Ovary (tissue), 9 donors: ENCODE results near the gene ZIC2. TPM values are rescaled to one million over a fixed set of nuclear protein-coding genes. Genes with fewer than 3 reads are reported as not detected.
A peak's percentile ranks its signal among the peaks of the same experiment; 100 is the strongest.

ENCODE experiments used
- DNase-seq, 5 donors: peaks; one replicate each; pipeline ENCODE4 v3.0.0-alpha.2; 2019 to 2020
- H3K27ac ChIP-seq, 2 donors: fragments of 200-600 bp; one replicate each; pipeline versions ENCODE4 v1.5.1 to v1.8.0; 2019 to 2022
- H3K27me3 ChIP-seq: fragments of 200-600 bp; one replicate; pipeline ENCODE4 v1.8.0; 2022
- H3K36me3 ChIP-seq: fragments of 200-600 bp; sonication (generic); one replicate; pipeline ENCODE4 v1.5.1; 2019
- H3K4me1 ChIP-seq: one replicate; pipeline ENCODE4 v1.8.1; 2013; ENCODE audit warnings: mild to moderate bottlenecking, moderate library complexity; ENCODE audit not compliant: insufficient read depth
- H3K4me3 ChIP-seq: fragments of 200-600 bp; sonication (generic); one replicate; pipeline ENCODE4 v1.5.1; 2017
- H3K9me3 ChIP-seq, 2 donors: fragments of 200-600 bp in 1 of 2; sonication (generic) in 1 of 2; one replicate each; pipeline versions ENCODE4 v1.5.1 to v1.8.1; 2013 to 2019; ENCODE audit warnings: mild to moderate bottlenecking in 1 of 2, moderate library complexity in 1 of 2
- EP300 ChIP-seq: sonication (generic); formaldehyde crosslinking; IDR thresholded peaks from one replicate; pipeline ENCODE4 v1.6.1; 2017; ENCODE audit warnings: antibody characterized with exemption
- POLR2A ChIP-seq: fragments of 450-650 bp; IDR thresholded peaks from one replicate; pipeline ENCODE4 v1.6.1; 2017; ENCODE audit warnings: antibody characterized with exemption, mild to moderate bottlenecking, moderate library complexity
- WGBS, 3 donors: extraction: QIAGEN DNeasy Blood & Tissue Kit in 1 of 3; methylation state at CpG; one replicate each; pipeline versions ENCODE4 v1.1.5 to v1.1.7; 2013 to 2017; 5-methylcytosine and 5-hydroxymethylcytosine counted together
- intact Hi-C, 4 donors: fragments of 100-400 bp; cut with DNase I; formaldehyde crosslinking; loops; one replicate each; pipeline versions ENCODE4 v1.11.0 to v1.15.1; 2022 to 2023
- polyA plus RNA-seq, 2 donors: library from polyadenylated mRNA; stranded (reverse); fragments of 200-250 nt in 1 of 2; fragments of 350-450 nt in 1 of 2; fragmentation: Illumina TruSeq in 1 of 2; extraction: RNeasy Lipid Tissue Mini Kit (QIAGEN cat#74804) in 1 of 2; gene quantifications; one replicate each; pipeline ENCODE4 v1.2.3, GENCODE V29; 2013 to 2014
- total RNA-seq, 7 donors: library from RNA; depleted of rRNA in 2 of 7; stranded (reverse); fragments of >200 nt in 2 of 7; fragmentation: NEBNext Ultra II Directional in 3 of 7; extraction: Animal tissue kit (Norgen Biotek cat#: 25700) in 3 of 7; gene quantifications; one replicate each; pipeline versions ENCODE4 v1.1.0 to v1.2.4, GENCODE V29; 2016 to 2023
- TF ChIP-seq, protein P1 (sequence below), 3 donors: fragments of 450-650 bp in 2 of 3; fragments of 200-600 bp in 1 of 3; IDR thresholded peaks; one replicate each; pipeline versions ENCODE4 v1.5.1 to v1.8.0; 2016 to 2022; ENCODE audit warnings: antibody characterized with exemption in 3 of 3, mild to moderate bottlenecking in 1 of 3
- donor health status: DM: no; HTN: no; CAD: no; lungs with moderate emphysema.
- donor health status: DM: no; HTN: no; CAD: no.
- donor health status: Bipolar disorder and iron deficiency.
- donor health status: DM: yes; HTN: yes; CAD: no.
- donor health status: DM: no; HTN: no; CAD: no.
- donor health status: DM: yes; HTN: yes; CAD: no.

The ZIC2 gene
- total and polyA plus RNA-seq, 9 donors, result 0.02 to 0.36 (median 0.07) TPM; not detected in 6

DNA sequence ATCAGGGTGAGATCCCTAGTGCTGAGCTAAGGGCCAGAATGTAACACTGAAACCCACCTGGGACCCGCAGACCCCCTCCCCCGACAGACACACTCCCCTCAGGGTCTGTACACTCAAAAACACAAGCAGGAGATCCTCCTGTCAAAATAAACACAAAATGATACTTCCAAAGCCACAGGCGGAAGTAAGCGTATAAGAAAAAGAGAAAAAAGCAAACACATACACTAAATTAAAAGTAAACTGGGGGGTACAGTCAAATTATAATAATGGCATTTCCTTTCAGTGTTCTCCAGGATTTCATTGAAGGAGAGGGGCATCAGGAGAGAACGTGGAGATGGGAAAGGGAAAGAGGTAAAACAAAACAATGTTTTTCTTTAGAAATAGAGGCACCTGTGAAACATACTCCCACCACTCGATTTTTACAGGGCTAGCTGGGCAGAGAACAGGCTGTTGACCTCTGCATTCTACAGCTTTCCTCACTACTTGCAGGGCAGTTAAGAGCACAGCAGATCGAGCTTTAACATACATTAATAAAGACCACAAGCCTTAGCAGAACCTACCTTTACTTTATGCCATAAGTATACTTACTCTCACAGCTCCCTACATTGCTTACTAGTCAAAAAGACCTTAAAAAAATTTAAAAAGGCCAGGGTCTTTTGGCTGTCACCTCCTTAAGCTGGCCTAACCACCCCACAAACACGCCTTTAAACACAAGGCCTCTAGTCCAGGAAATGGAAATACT lies 15.3 kb upstream of the ZIC2 start:
- no peak for TF ChIP-seq EP300
- TF ChIP-seq, protein P1, sequence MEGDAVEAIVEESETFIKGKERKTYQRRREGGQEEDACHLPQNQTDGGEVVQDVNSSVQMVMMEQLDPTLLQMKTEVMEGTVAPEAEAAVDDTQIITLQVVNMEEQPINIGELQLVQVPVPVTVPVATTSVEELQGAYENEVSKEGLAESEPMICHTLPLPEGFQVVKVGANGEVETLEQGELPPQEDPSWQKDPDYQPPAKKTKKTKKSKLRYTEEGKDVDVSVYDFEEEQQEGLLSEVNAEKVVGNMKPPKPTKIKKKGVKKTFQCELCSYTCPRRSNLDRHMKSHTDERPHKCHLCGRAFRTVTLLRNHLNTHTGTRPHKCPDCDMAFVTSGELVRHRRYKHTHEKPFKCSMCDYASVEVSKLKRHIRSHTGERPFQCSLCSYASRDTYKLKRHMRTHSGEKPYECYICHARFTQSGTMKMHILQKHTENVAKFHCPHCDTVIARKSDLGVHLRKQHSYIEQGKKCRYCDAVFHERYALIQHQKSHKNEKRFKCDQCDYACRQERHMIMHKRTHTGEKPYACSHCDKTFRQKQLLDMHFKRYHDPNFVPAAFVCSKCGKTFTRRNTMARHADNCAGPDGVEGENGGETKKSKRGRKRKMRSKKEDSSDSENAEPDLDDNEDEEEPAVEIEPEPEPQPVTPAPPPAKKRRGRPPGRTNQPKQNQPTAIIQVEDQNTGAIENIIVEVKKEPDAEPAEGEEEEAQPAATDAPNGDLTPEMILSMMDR (IDR thresholded peaks at IDR 0.05), result no peak
- TF ChIP-seq POLR2A, result no peak
- intact Hi-C loops, result no loop called here

DNA sequence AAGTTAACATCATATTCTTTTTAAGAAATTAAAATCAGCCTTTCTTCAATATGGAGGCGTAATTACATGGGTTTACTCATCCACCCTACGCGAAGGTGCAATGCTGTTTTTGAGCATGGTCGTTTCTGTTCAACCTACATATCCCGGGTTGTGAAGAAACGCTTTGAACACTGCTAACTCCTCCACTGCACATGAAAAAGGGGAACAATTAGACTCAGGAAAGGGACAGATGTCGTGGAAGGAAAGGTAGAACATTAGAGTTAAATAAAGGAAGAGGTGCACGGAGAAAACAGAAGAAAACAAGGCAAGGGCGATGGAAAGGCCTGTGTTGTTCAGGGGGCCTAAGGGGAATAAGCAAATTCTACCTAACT lies 14.1 kb upstream of the ZIC2 start:
- DNase-seq, result no peak
- Histone ChIP-seq H3K9me3 (no peaks in the 10 kb centered on the region), H3K36me3 (no peaks in the 10 kb centered on the region), H3K27ac (no peak overlapping the region), H3K4me1 (peaks cover 5% of the 10 kb centered on the region), H3K27me3 (peaks cover 15% of the 10 kb centered on the region), H3K4me3 (no peak overlapping the region)
- intact Hi-C loops, result no loop called here
- 64 to 78% (median 76%) methylated on average over 9 of the region's 9 CpGs for WGBS, 3 donors
- TF ChIP-seq POLR2A (no peak), EP300 (no peak)
- TF ChIP-seq, protein P1 (IDR thresholded peaks at IDR 0.05), result no peak

More for the DNA sequence above, 15.3 kb upstream of the ZIC2 start:
- no peaks in the 10 kb centered on the region for H3K9me3 ChIP-seq
- H3K4me1 ChIP-seq, result peaks cover 4% of the 10 kb centered on the region
- no peak overlapping the region for H3K27ac ChIP-seq
- DNase-seq, result no peak
- no peak overlapping the region for H3K4me3 ChIP-seq
- peaks cover 8% of the 10 kb centered on the region for H3K27me3 ChIP-seq
- no peaks in the 10 kb centered on the region for H3K36me3 ChIP-seq
- 76 to 85% (median 79%) methylated on average over 8 of the region's 8 CpGs for WGBS, 3 donors

DNA sequence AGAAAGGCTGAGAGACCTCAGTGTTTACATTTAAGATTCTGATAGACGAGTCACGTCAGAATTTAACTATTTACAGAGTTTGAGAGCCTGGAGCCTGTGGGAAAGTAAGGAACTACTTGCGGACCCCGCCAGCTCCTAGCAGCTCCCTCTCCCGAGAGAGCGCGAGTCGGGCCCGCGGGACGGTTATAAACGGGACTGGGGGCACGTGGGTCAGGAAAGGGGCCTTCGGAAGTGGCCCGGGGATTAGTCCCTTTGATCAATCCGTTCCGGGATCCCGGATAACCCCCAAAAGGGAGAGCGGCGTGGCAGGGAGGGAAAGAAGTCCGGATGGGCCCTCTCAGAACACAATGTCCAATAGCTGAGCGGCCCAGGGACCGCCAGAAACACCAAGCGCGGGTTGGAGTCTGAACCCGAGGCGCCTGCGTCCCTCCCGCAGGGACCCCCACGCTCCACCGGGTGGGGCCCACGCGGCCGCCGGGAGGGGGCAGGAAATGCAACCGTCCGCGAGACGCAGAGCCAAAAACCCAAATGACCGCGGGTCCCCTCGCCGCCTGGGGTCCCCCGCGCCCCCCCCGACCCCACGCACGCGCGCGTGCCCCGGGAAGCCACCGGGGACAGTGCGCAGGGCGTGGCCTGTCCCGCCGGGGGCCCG lies 13.6 kb upstream of the ZIC2 start:
- Histone ChIP-seq H3K4me1 (peaks cover 5% of the 10 kb centered on the region), H3K36me3 (no peaks in the 10 kb centered on the region), H3K27me3 (peaks cover 21% of the 10 kb centered on the region), H3K27ac (no peak overlapping the region), H3K4me3 (peak overlapping the region; percentile 14), H3K9me3 (no peaks in the 10 kb centered on the region)
- TF ChIP-seq, protein P1 (IDR thresholded peaks at IDR 0.05), result no peak
- TF ChIP-seq POLR2A (no peak), EP300 (no peak)
- DNase-seq, result no peak
- WGBS, 3 donors, result 9 to 11% (median 10%) methylated on average over 41 to 58 of the region's 58 CpGs
- intact Hi-C loops, result no loop called here

DNA sequence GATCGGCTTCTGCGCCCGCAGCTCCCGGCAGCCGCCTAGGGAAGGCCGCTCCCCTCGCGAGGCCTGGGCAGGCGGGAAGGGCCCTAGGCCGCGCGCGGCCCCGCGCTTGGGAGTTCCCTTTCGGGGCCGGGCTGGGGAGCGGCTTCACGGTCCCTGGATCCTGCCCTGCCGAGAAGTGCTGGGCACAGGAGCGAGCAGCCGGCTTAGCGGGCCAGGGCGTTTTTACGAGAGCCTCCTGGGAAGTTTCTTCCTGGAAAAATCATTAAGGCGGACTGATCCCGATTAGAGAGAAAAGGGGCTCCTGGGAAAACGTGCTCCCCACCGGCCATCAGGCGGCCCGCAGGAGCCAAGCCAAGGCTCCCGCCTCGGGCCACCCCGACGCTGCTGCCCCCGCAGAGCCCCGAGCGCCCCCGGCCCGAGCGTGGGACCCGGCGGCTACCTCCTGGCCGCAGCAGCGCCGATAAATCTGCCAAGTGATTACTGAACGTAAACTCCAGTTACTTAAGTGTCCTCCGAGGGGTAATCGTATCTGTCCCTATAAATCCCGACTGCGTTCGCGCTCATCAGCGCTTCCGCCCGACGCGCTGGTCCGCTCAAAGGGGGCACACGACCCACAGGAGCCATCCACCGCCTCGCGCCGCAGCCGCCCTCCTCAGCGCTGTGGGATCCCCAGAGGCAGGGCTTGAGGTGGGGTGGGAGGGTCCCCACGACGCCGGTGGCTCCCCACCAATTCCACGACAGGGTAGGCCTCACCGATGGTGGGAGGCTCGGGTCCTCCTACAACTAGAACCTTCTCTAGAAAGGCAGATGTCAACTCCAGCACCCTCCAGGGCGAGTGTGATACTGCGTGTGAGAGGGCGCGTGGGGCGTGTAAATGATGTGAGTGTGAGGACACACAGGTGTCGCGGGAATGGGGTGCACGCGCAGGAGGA lies 12.8 kb upstream of the ZIC2 start:
- Histone ChIP-seq H3K36me3 (no peaks in the 10 kb centered on the region), H3K27me3 (peaks cover 22% of the 10 kb centered on the region), H3K4me1 (peaks cover 5% of the 10 kb centered on the region), H3K9me3 (no peaks in the 10 kb centered on the region), H3K27ac (no peak overlapping the region), H3K4me3 (peak overlapping the region; percentile 14)
- 4 to 5% (median 4%) methylated on average over 69 to 81 of the region's 81 CpGs for WGBS, 3 donors
- TF ChIP-seq, protein P1 (IDR thresholded peaks at IDR 0.05), result no peak
- TF ChIP-seq POLR2A, result no peak
- TF ChIP-seq EP300, result no peak
- peak in 1 of 5 donors; percentile 14 for DNase-seq
- intact Hi-C loops, result no loop called here
